HepG2 (cell line): ENCODE measurements around the gene DLX3. TPM values are rescaled to one million over a fixed set of nuclear protein-coding genes. Genes with fewer than 3 reads are reported as not detected.

Experiments used
- ATAC-seq: fragments of 200-7000 bp; cut with Tn5 transposase; 3 replicates; pipeline ENCODE4 v1.9.1; 2020; ENCODE audit warnings: mild to moderate bottlenecking, moderate library complexity
- BruUV-seq: library from RNA; stranded (reverse); fragments of 400-500 nt; replicated peaks from 2 replicates; lab custom pipeline; 2021; lab: Mats Ljungman, UMichigan
- CTCF ChIA-PET: fragments of 300-600 bp; formaldehyde crosslinking; extraction: SDS; loops from one replicate; lab custom pipeline; 2021; ENCODE audit warnings: low total read pairs, inconsistent platforms, low intra/inter-chr PET ratio; lab: Yijun Ruan, JAX
- POLR2A ChIA-PET: fragments of 350-600 bp; sonication (Branson Sonifier 250); formaldehyde crosslinking; loops from one replicate; lab custom pipeline; 2020; ENCODE audit warnings: antibody characterized with exemption, inconsistent platforms; lab: Yijun Ruan, JAX
- DNase-seq: peaks from one replicate; pipeline ENCODE4 v3.0.0-alpha.2; 2015; ENCODE audit warnings: low spot score
- FAIRE-seq: peaks from 3 replicates; lab custom pipeline; 2011; peaks lifted over from hg19 to GRCh38; lab: Jason Lieb, UNC
- H2AFZ ChIP-seq: one replicate; pipeline ENCODE4 v1.6.1; 2011; ENCODE audit warnings: low read length, inconsistent platforms
- H3K27ac ChIP-seq: fragments of 300-600 bp; 3 replicates; pipeline ENCODE4 v1.8.0; 2011; ENCODE audit warnings: mixed run types, mild to moderate bottlenecking, mixed read lengths, low read length, inconsistent platforms; ENCODE audit not compliant: insufficient read depth; ENCODE audit errors: extremely low read length
- H3K27me3 ChIP-seq, 2 experiments: fragments of 200-600 bp in 1 of 2; 2 replicates in 1 of 2; 3 replicates in 1 of 2; pipeline versions ENCODE4 v1.6.0 to v1.8.0; 2011; ENCODE audit warnings: low read length in 2 of 2, mild to moderate bottlenecking in 2 of 2, moderate library complexity in 2 of 2, inconsistent platforms in 1 of 2; ENCODE audit not compliant: insufficient read depth in 2 of 2, control insufficient read depth in 1 of 2
- H3K36me3 ChIP-seq, 2 experiments: fragments of 200-600 bp in 1 of 2; replicated peaks in 1 of 2; 2 replicates in 1 of 2; 3 replicates in 1 of 2; pipeline versions ENCODE4 v1.5.1 to v1.8.0; 2011; ENCODE audit warnings: low read length in 2 of 2, inconsistent platforms in 1 of 2; ENCODE audit not compliant: insufficient read depth in 2 of 2, control insufficient read depth in 1 of 2
- H3K4me1 ChIP-seq: 2 replicates; pipeline ENCODE4 v1.5.1; 2012; ENCODE audit warnings: low read length, inconsistent platforms; ENCODE audit not compliant: insufficient read depth
- H3K4me2 ChIP-seq: 2 replicates; pipeline ENCODE4 v1.6.0; 2011; ENCODE audit warnings: low read depth, low read length, inconsistent platforms
- H3K4me3 ChIP-seq, 3 experiments: fragments of 200-600 bp in 1 of 3; sonication (generic), shearing (Covaris generic) in 1 of 3; replicated peaks in 1 of 3; 2 replicates each; pipeline ENCODE4 v1.5.1; 2011 to 2016; ENCODE audit warnings: low read length in 3 of 3, inconsistent platforms in 2 of 3, low read depth in 2 of 3, mild to moderate bottlenecking in 2 of 3, control low read depth in 1 of 3, mixed read lengths in 1 of 3; ENCODE audit not compliant: insufficient read depth in 1 of 3
- H3K79me2 ChIP-seq: one replicate; pipeline ENCODE4 v1.6.1; 2011; ENCODE audit warnings: low read length, inconsistent platforms; ENCODE audit not compliant: insufficient read depth
- H3K9ac ChIP-seq: 2 replicates; pipeline ENCODE4 v1.6.0; 2011; ENCODE audit warnings: mild to moderate bottlenecking, low read depth, low read length, inconsistent platforms; ENCODE audit not compliant: insufficient read depth
- H3K9me3 ChIP-seq: 2 replicates; pipeline ENCODE4 v1.5.1; 2012; ENCODE audit warnings: mild to moderate bottlenecking, low read length
- H4K20me1 ChIP-seq: 2 replicates; pipeline ENCODE4 v1.6.0; 2011; ENCODE audit warnings: inconsistent platforms, mild to moderate bottlenecking, low read length, moderate library complexity; ENCODE audit not compliant: insufficient read depth
- BATF2 ChIP-seq: sonication (generic); formaldehyde crosslinking; IDR thresholded peaks from 2 replicates; pipeline ENCODE4 v1.8.0; 2022; ENCODE audit warnings: mild to moderate bottlenecking, missing genetic modification reagents, moderate library complexity
- BHLHE40 ChIP-seq: IDR thresholded peaks from 2 replicates; pipeline ENCODE4 v1.6.1; 2011; ENCODE audit warnings: low read length, improper control_type of control experiment
- EZH2 ChIP-seq: conservative IDR thresholded peaks from 2 replicates; pipeline ENCODE4 v1.6.1; 2012; ENCODE audit warnings: mild to moderate bottlenecking, low read depth, low read length, moderate library complexity
- ZNF337 ChIP-seq: sonication (generic); formaldehyde crosslinking; IDR thresholded peaks from 2 replicates; pipeline ENCODE4 v1.5.1; 2020; ENCODE audit warnings: missing genetic modification reagents, low read depth, mild to moderate bottlenecking, borderline replicate concordance
- ZNF652 ChIP-seq: IDR thresholded peaks from 2 replicates; pipeline ENCODE4 v1.6.1; 2016; ENCODE audit warnings: low read depth, borderline replicate concordance
- WGBS: methylation state at CpG from one replicate; pipeline ENCODE4 v1.1.6; 2017; ENCODE audit warnings: low lambda C conversion rate; 5-methylcytosine and 5-hydroxymethylcytosine counted together
- in situ Hi-C: cut with HindIII; loops from 2 replicates; pipeline ENCODE4 v1.10.0; 2017; ENCODE audit warnings: low pct_unique_long_range_greater_than_20kb; ENCODE audit not compliant: extremely low pct_ligation_motif_present
- intact Hi-C: fragments of 100-400 bp; cut with micrococcal nuclease; formaldehyde crosslinking; loops from one replicate; pipeline ENCODE4 v1.10.0; 2022; ENCODE audit not compliant: unreplicated experiment
- polyA plus RNA-seq, 8 experiments: library from polyadenylated mRNA; depleted of rRNA in 3 of 8; stranded (reverse) in 7 of 8; unstranded in 1 of 8; fragments of >200 nt; fragmentation: Illumina TruSeq in 4 of 8; extraction: Trizol in 4 of 8; gene quantifications; 2 replicates each; pipeline versions ENCODE4 v1.2.1 to v1.2.3, GENCODE V29; 2011 to 2016; ENCODE audit warnings: low read depth in 4 of 8, missing spikeins in 1 of 8, mixed read lengths in 1 of 8; ENCODE audit not compliant: insufficient read depth in 1 of 8
- total RNA-seq, 5 experiments: library from RNA; depleted of rRNA; stranded (reverse); fragments of >200 nt; fragmentation: Illumina TruSeq; extraction: Trizol; gene quantifications; 2 replicates each; pipeline ENCODE4 v1.2.3, GENCODE V29; 2016; ENCODE audit warnings: low read depth in 1 of 5

Gene DLX3
- total and polyA plus RNA-seq, 2 of the 13 experiments (the other 11 are each of a cell fraction or from before 2014, with no cell fraction given), result 0.03 TPM; not detected in 1

- H4K20me1 ChIP-seq, result no peaks in the 10 kb centered on the region
- H2AFZ ChIP-seq, result no peak overlapping the region
- no TSS peak for BruUV-seq
- ATAC-seq (no peak), FAIRE-seq (no peak), DNase-seq (no peak)
- ChIA-PET POLR2A (no interaction called here), CTCF (no interaction called here)
- no peak overlapping the region for H3K4me3 ChIP-seq
- H3K4me2 ChIP-seq, result no peak overlapping the region
- no peak overlapping the region for H3K27ac ChIP-seq
- no peak overlapping the region for H3K9ac ChIP-seq
- peak; percentile 36; the same call in 1 of the 2 replicates for TF ChIP-seq ZNF652 (CRISPR knock-in tag)
- TF ChIP-seq BATF2, result no peak
- TF ChIP-seq BHLHE40, result no peak
- H3K36me3 ChIP-seq, result no peaks in the 10 kb centered on the region
- no peaks in the 10 kb centered on the region for H3K79me2 ChIP-seq
- intact Hi-C loops, result no loop called here
- in situ Hi-C loops, result no loop called here
- peaks cover 3% of the 10 kb centered on the region for H3K4me1 ChIP-seq
- WGBS, result 13% methylated on average over 7 of the region's 7 CpGs
- peaks cover 27 to 90% of the 10 kb centered on the region in 2 experiments for H3K27me3 ChIP-seq
- H3K9me3 ChIP-seq, result no peaks in the 10 kb centered on the region
Measured at GRCh38 chr17:49977463-49978389, 17.3 kb downstream of the DLX3 start.

GRCh38 chr17:49976828-49977202 is 18.2 kb downstream of the DLX3 start:
- BruUV-seq, result no TSS peak
- ChIA-PET CTCF (no interaction called here), POLR2A (no interaction called here)
- WGBS, result 3% methylated on average over 4 of the region's 4 CpGs
- H3K4me1 ChIP-seq, result peaks cover 12% of the 10 kb centered on the region
- H3K27ac ChIP-seq, result no peak overlapping the region
- FAIRE-seq, result no peak
- no peak overlapping the region for H3K9ac ChIP-seq
- no peak for ATAC-seq
- no peak overlapping the region for H3K4me3 ChIP-seq
- TF ChIP-seq ZNF337, result no peak
- 0 out of 2 replicates have a peak, but pooled peaks have one; percentile 22 for TF ChIP-seq EZH2
- H3K27me3 ChIP-seq, result peaks cover 35 to 95% of the 10 kb centered on the region in 2 experiments
- no peaks in the 10 kb centered on the region for H3K9me3 ChIP-seq
- H2AFZ ChIP-seq, result no peak overlapping the region
- in situ Hi-C loops, result no loop called here
- intact Hi-C loops, result no loop called here
- no peaks in the 10 kb centered on the region for H4K20me1 ChIP-seq
- no peaks in the 10 kb centered on the region for H3K79me2 ChIP-seq
- no peak for DNase-seq
- H3K36me3 ChIP-seq, result no peaks in the 10 kb centered on the region
- H3K4me2 ChIP-seq, result no peak overlapping the region
